H1 (cell line): ENCODE data around the gene TMBIM1. TPM values are rescaled to one million over a fixed set of nuclear protein-coding genes. Genes with fewer than 3 reads are reported as not detected.

Experiments
- CTCF ChIA-PET: fragments of 300-600 bp; sonication (Branson Sonifier 250); formaldehyde crosslinking; loops from one replicate; lab custom pipeline; 2021; ENCODE audit not compliant: partially characterized antibody; lab: Charles Lee
- POLR2A ChIA-PET: fragments of 300-600 bp; sonication (Branson Sonifier 250); formaldehyde crosslinking; loops from one replicate; lab custom pipeline; 2021; ENCODE audit warnings: inconsistent platforms; ENCODE audit not compliant: partially characterized antibody; lab: Charles Lee
- DNase-seq, 2 experiments: peaks; one replicate each; pipeline versions ENCODE4 v3.0.0 to v3.0.0-alpha.2; 2010 to 2022; ENCODE audit warnings: low spot score in 2 of 2, low read depth in 1 of 2, mixed read lengths in 1 of 2
- FAIRE-seq: peaks from 2 replicates; lab custom pipeline; 2011; peaks lifted over from hg19 to GRCh38; lab: Jason Lieb, UNC
- H2AFZ ChIP-seq: 2 replicates; pipeline ENCODE4 v1.8.1; 2012; ENCODE audit warnings: low read length, inconsistent platforms
- H2AK5ac ChIP-seq: 2 replicates; pipeline ENCODE4 v1.6.1; 2013; ENCODE audit warnings: low read depth, low read length
- H2BK120ac ChIP-seq: replicated peaks from 2 replicates; pipeline ENCODE3; 2013; ENCODE audit warnings: low read depth, low read length, inconsistent platforms
- H2BK12ac ChIP-seq: 2 replicates; pipeline ENCODE4 v1.6.1; 2013; ENCODE audit warnings: low read depth, low read length
- H2BK15ac ChIP-seq: 2 replicates; pipeline ENCODE4 v1.6.1; 2013; ENCODE audit warnings: low read length
- H2BK20ac ChIP-seq: 2 replicates; pipeline ENCODE4 v1.6.1; 2013; ENCODE audit warnings: low read length
- H2BK5ac ChIP-seq: 2 replicates; pipeline ENCODE4 v1.6.1; 2013; ENCODE audit warnings: low read depth, low read length
- H3K14ac ChIP-seq: 2 replicates; pipeline ENCODE4 v1.6.1; 2013; ENCODE audit warnings: inconsistent platforms; ENCODE audit not compliant: insufficient read length
- H3K18ac ChIP-seq: 2 replicates; pipeline ENCODE4 v1.6.1; 2013; ENCODE audit warnings: low read length; ENCODE audit errors: extremely low read depth
- H3K23ac ChIP-seq: 2 replicates; pipeline ENCODE4 v1.6.1; 2013; ENCODE audit warnings: inconsistent platforms; ENCODE audit not compliant: insufficient read length
- H3K23me2 ChIP-seq: 2 replicates; pipeline ENCODE4 v1.6.1; 2013; ENCODE audit warnings: low read depth, low read length
- H3K27ac ChIP-seq: 2 replicates; pipeline ENCODE4 v1.6.1; 2011; ENCODE audit warnings: low read depth, low read length, inconsistent platforms
- H3K27me3 ChIP-seq, 4 experiments: replicated peaks in 1 of 4; 1 replicate in 1 of 4; 2 replicates in 3 of 4; pipeline versions ENCODE4 v1.6.1 to v1.8.1; 2011 to 2013; ENCODE audit warnings: low read length in 3 of 4, mild to moderate bottlenecking in 3 of 4, inconsistent platforms in 2 of 4, mixed read lengths in 2 of 4, moderate library complexity in 1 of 4; ENCODE audit not compliant: control insufficient read depth in 3 of 4, insufficient read depth in 3 of 4; ENCODE audit errors: extremely low read depth in 1 of 4
- H3K36me3 ChIP-seq, 4 experiments: 2 replicates each; pipeline versions ENCODE4 v1.6.1 to v1.8.1; 2011 to 2013; ENCODE audit warnings: mild to moderate bottlenecking in 4 of 4, low read length in 3 of 4, moderate library complexity in 2 of 4, control low read depth in 1 of 4, inconsistent platforms in 1 of 4; ENCODE audit not compliant: insufficient read depth in 4 of 4, control insufficient read depth in 2 of 4
- H3K4ac ChIP-seq: replicated peaks from 2 replicates; pipeline ENCODE3; 2013; ENCODE audit warnings: low read length, low read depth, mixed read lengths, inconsistent platforms; ENCODE audit not compliant: insufficient read length
- H3K4me1 ChIP-seq, 4 experiments: replicated peaks in 1 of 4; 1 replicate in 1 of 4; 2 replicates in 3 of 4; pipeline versions ENCODE4 v1.6.1 to v1.8.1; 2011 to 2013; ENCODE audit warnings: low read length in 3 of 4, inconsistent platforms in 2 of 4, mixed read lengths in 1 of 4; ENCODE audit not compliant: insufficient read depth in 4 of 4, control insufficient read depth in 3 of 4
- H3K4me2 ChIP-seq, 2 experiments: 2 replicates each; pipeline versions ENCODE4 v1.6.1 to v1.8.1; 2011 to 2013; ENCODE audit warnings: low read depth in 2 of 2, low read length in 2 of 2, control low read depth in 1 of 2, inconsistent platforms in 1 of 2, mild to moderate bottlenecking in 1 of 2; ENCODE audit not compliant: insufficient read depth in 1 of 2
- H3K4me3 ChIP-seq, 4 experiments: fragments of 200-600, 300-600 bp in 1 of 4; sonication (generic), shearing (Covaris generic), sonication (Bioruptor Twin) in 1 of 4; 2 replicates each; pipeline versions ENCODE4 v1.5.1 to v1.8.1; 2011 to 2016; ENCODE audit warnings: low read length in 4 of 4, low read depth in 3 of 4, control low read depth in 2 of 4, inconsistent platforms in 2 of 4, mild to moderate bottlenecking in 2 of 4, mixed read lengths in 1 of 4, moderate library complexity in 1 of 4; ENCODE audit not compliant: insufficient read depth in 2 of 4; ENCODE audit errors: extremely low read depth in 1 of 4
- H3K56ac ChIP-seq: replicated peaks from 2 replicates; pipeline ENCODE3; 2013; ENCODE audit warnings: low read depth, mild to moderate bottlenecking, mixed read lengths, low read length, inconsistent platforms; ENCODE audit not compliant: insufficient read length
- H3K79me1 ChIP-seq: 2 replicates; pipeline ENCODE4 v1.6.1; 2013; ENCODE audit warnings: low read depth, low read length, control low read depth
- H3K79me2 ChIP-seq, 2 experiments: 2 replicates each; pipeline versions ENCODE4 v1.6.1 to v1.8.1; 2012 to 2013; ENCODE audit warnings: low read length in 2 of 2, mild to moderate bottlenecking in 2 of 2, inconsistent platforms in 1 of 2; ENCODE audit not compliant: insufficient read depth in 2 of 2, control insufficient read depth in 1 of 2
- H3K9ac ChIP-seq, 4 experiments: replicated peaks in 1 of 4; 1 replicate in 1 of 4; 2 replicates in 3 of 4; pipeline versions ENCODE4 v1.6.1 to v1.8.1; 2011 to 2013; ENCODE audit warnings: low read depth in 3 of 4, low read length in 3 of 4, control low read depth in 2 of 4, mild to moderate bottlenecking in 2 of 4, moderate library complexity in 2 of 4, inconsistent platforms in 1 of 4; ENCODE audit errors: extremely low read depth in 1 of 4
- H3K9me3 ChIP-seq, 2 experiments: 2 replicates each; pipeline versions ENCODE4 v1.6.1 to v1.8.1; 2012 to 2013; ENCODE audit warnings: mild to moderate bottlenecking in 2 of 2, moderate library complexity in 2 of 2, control low read depth in 1 of 2, inconsistent platforms in 1 of 2, low read depth in 1 of 2, low read length in 1 of 2, mixed read lengths in 1 of 2; ENCODE audit not compliant: insufficient read depth in 2 of 2
- H4K20me1 ChIP-seq, 2 experiments: replicated peaks in 1 of 2; 2 replicates each; pipeline versions ENCODE3 to v1.8.1; 2011 to 2013; ENCODE audit warnings: inconsistent platforms in 2 of 2, low read length in 2 of 2, mild to moderate bottlenecking in 1 of 2; ENCODE audit not compliant: insufficient read depth in 2 of 2, control insufficient read depth in 1 of 2
- H4K5ac ChIP-seq: 2 replicates; pipeline ENCODE4 v1.6.1; 2013; ENCODE audit warnings: low read length, low read depth, mixed read lengths, inconsistent platforms; ENCODE audit not compliant: insufficient read length
- H4K8ac ChIP-seq: 2 replicates; pipeline ENCODE4 v1.8.0; 2013; ENCODE audit warnings: mild to moderate bottlenecking, moderate library complexity, low read length, inconsistent platforms; ENCODE audit not compliant: insufficient read depth; ENCODE audit errors: extremely low read depth
- H4K91ac ChIP-seq: replicated peaks from 2 replicates; pipeline ENCODE3; 2013; ENCODE audit warnings: low read length, mixed read lengths, inconsistent platforms; ENCODE audit not compliant: insufficient read length
- BCL11A ChIP-seq, 2 experiments: IDR thresholded peaks; one replicate each; pipeline ENCODE4 v1.6.1; 2011; ENCODE audit warnings: low read depth in 2 of 2, low read length in 2 of 2, mild to moderate bottlenecking in 2 of 2
- CBX8 ChIP-seq: fragments of 300-800, 300-1000 bp; sonication (generic); IDR thresholded peaks from 2 replicates; pipeline ENCODE4 v1.7.1; 2016; ENCODE audit warnings: low read depth, low read length, borderline replicate concordance
- CHD1 ChIP-seq: IDR thresholded peaks from 2 replicates; pipeline ENCODE4 v1.6.1; 2012; ENCODE audit warnings: low read depth, low read length, improper control_type of control experiment
- KDM4A ChIP-seq: IDR thresholded peaks from one replicate; pipeline ENCODE4 v1.7.1; 2012; ENCODE audit warnings: low read depth, mild to moderate bottlenecking, moderate library complexity, low read length, inconsistent platforms; ENCODE audit not compliant: severe bottlenecking
- MAFK ChIP-seq: IDR thresholded peaks from 2 replicates; pipeline ENCODE4 v1.6.1; 2012; ENCODE audit warnings: low read depth, mild to moderate bottlenecking, improper control_type of control experiment, low read length
- SIRT6 ChIP-seq: IDR thresholded peaks from one replicate; pipeline ENCODE4 v1.7.1; 2012; ENCODE audit warnings: low read length, inconsistent platforms
- SUZ12 ChIP-seq: fragments of 200-600 bp; sonication (generic); IDR thresholded peaks from 2 replicates; pipeline ENCODE4 v1.6.1; 2012; ENCODE audit warnings: mild to moderate bottlenecking, inconsistent platforms, low read length, moderate library complexity, mixed read lengths
- TAF7 ChIP-seq: optimal IDR thresholded peaks from 2 replicates; pipeline ENCODE3; 2011; ENCODE audit warnings: low read depth, mild to moderate bottlenecking, inconsistent platforms, low read length, moderate library complexity, borderline replicate concordance
- TBP ChIP-seq: IDR thresholded peaks from 2 replicates; pipeline ENCODE4 v1.6.1; 2011; ENCODE audit warnings: low read depth, low read length, improper control_type of control experiment
- WGBS, 2 experiments: shearing (Covaris generic) in 1 of 2; methylation state at CpG; one replicate each; pipeline versions ENCODE4 v1.1.6 to v1.1.7; 2013 to 2015; ENCODE audit warnings: low lambda C conversion rate in 2 of 2, mixed read lengths in 2 of 2, inconsistent platforms in 1 of 2, low coverage in 1 of 2, missing lambda C conversion rate in 1 of 2; ENCODE audit not compliant: insufficient replicate concordance in 2 of 2, insufficient coverage in 1 of 2, insufficient read length in 1 of 2; ENCODE audit errors: extremely low coverage in 1 of 2, missing lambda C conversion rate in 1 of 2; 5-methylcytosine and 5-hydroxymethylcytosine counted together
- polyA plus RNA-seq, 7 experiments: library from polyadenylated mRNA; depleted of rRNA in 3 of 7; stranded (reverse) in 5 of 7; unstranded in 2 of 7; fragments of >200 nt in 5 of 7; fragments of 200-250 nt in 2 of 7; gene quantifications; 1 replicate in 5 of 7; 2 replicates in 1 of 7; 4 replicates in 1 of 7; pipeline versions ENCODE4 v1.2.1 to v1.2.3, GENCODE V29; 2011 to 2013; ENCODE audit warnings: missing spikeins in 2 of 7, mixed read lengths in 2 of 7
- total RNA-seq: library from RNA; stranded (reverse); fragmentation: NEBNext Ultra II Directional; extraction: Animal tissue kit (Norgen Biotek cat#: 25700); gene quantifications from 2 replicates; pipeline ENCODE4 v1.2.1, GENCODE V29; 2021
- TF ChIP-seq, protein P1 (sequence below), 3 experiments: IDR thresholded peaks; 1 replicate in 2 of 3; 2 replicates in 1 of 3; pipeline versions ENCODE4 v1.5.1 to v1.6.1; 2011; ENCODE audit warnings: low read length in 3 of 3, mild to moderate bottlenecking in 3 of 3, inconsistent platforms in 2 of 3, low read depth in 1 of 3, moderate library complexity in 1 of 3; ENCODE audit not compliant: insufficient read depth in 1 of 3; ENCODE audit errors: control extremely low read depth in 1 of 3

The TMBIM1 gene
- total and polyA plus RNA-seq, 2 of the 8 experiments (the other 6 are each of a cell fraction or from before 2014, with no cell fraction given) = 22.1 to 36.8 TPM

DNA sequence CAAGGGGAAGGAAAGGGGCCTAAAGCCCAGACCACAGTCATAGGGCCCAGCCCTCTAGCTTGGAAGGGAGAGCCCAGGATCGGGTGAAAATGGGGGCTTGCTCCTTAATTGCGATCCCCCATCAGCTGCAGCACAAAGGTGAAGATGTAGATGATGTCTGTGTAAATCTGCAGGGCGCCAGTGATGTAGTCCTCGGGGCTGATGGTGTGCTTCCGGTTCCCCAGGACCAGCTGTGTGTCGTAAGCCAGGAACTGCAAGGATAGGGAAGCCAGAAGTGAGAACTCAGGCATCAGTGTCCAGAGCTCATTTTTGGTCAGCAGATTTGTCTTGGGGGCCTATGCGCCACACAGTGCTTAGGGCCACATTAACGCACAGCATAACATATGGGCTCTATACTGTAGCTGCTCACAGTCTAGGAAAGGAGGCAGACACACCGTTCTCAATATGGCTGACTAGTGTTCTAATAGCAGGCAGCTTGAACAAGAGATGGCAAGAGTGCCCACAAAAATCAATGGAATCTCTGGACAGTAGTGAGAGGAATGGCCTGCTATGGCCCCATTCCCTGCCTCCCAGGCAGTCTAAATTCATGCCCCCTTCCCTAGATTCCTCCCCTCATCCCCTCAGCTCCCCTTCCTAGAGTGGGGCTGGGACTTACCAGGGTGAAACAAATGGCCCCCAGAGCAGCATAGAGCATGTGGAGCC, 16.8 kb downstream of the TMBIM1 start:
- Histone ChIP-seq H3K56ac (no peak overlapping the region), H3K4me3 (no peak overlapping the region), H3K27me3 (no peaks in the 10 kb centered on the region), H4K5ac (no peak overlapping the region), H2BK20ac (no peak overlapping the region), H2AK5ac (no peak overlapping the region), H4K91ac (no peak overlapping the region), H3K79me1 (peaks cover 5% of the 10 kb centered on the region; the same call in 1 of the 2 replicates), H2BK120ac (no peak overlapping the region), H3K4me2 (no peak overlapping the region), H3K4ac (no peak overlapping the region), H3K4me1 (peaks cover 0 to 4% (median 2%) of the 10 kb centered on the region in 4 experiments; a peak in 4 of 7 replicates), H3K27ac (no peak overlapping the region), H3K79me2 (peaks cover 0 to 3% of the 10 kb centered on the region in 2 experiments; a peak in 1 of 4 replicates), H4K8ac (no peak overlapping the region), H4K20me1 (peaks cover 0 to 15% of the 10 kb centered on the region in 2 experiments), H2BK12ac (no peak overlapping the region), H2AFZ (no peak overlapping the region), H3K14ac (no peak overlapping the region), H3K18ac (no peak overlapping the region), H3K9me3 (no peaks in the 10 kb centered on the region), H3K9ac (no peak overlapping the region), H2BK15ac (no peak overlapping the region), H3K36me3 (peaks cover 0 to 41% (median 9%) of the 10 kb centered on the region in 4 experiments; a peak in 6 of 8 replicates), H3K23me2 (peaks cover 6% of the 10 kb centered on the region; the same call in 1 of the 2 replicates), H3K23ac (no peak overlapping the region), H2BK5ac (no peak overlapping the region)
- FAIRE-seq (no peak), DNase-seq (no peak)
- WGBS, 2 experiments = 85% methylated on average over 9 of the region's 9 CpGs; no CpG with 5 or more reads in 1 of the 2 experiments
- CTCF ChIA-PET = interaction anchor here (0.6 to 8.2 kb wide), 17 partner anchors 9 to 1596 kb away, joined by 3 to 131 read pairs (median 4); partner anchors contain the start of genes CATIP, GPBAR1 and TMBIM1
- TF ChIP-seq BCL11A (IDR thresholded peaks at IDR 0.05; ENCODE audit: low read depth in 2 of 2, low read length in 2 of 2) = no peak
- TF ChIP-seq TAF7 = no peak
- no peak for TF ChIP-seq MAFK
- no peak for TF ChIP-seq SIRT6
- no peak for TF ChIP-seq CBX8
- TF ChIP-seq, protein P1, sequence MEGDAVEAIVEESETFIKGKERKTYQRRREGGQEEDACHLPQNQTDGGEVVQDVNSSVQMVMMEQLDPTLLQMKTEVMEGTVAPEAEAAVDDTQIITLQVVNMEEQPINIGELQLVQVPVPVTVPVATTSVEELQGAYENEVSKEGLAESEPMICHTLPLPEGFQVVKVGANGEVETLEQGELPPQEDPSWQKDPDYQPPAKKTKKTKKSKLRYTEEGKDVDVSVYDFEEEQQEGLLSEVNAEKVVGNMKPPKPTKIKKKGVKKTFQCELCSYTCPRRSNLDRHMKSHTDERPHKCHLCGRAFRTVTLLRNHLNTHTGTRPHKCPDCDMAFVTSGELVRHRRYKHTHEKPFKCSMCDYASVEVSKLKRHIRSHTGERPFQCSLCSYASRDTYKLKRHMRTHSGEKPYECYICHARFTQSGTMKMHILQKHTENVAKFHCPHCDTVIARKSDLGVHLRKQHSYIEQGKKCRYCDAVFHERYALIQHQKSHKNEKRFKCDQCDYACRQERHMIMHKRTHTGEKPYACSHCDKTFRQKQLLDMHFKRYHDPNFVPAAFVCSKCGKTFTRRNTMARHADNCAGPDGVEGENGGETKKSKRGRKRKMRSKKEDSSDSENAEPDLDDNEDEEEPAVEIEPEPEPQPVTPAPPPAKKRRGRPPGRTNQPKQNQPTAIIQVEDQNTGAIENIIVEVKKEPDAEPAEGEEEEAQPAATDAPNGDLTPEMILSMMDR (IDR thresholded peaks at IDR 0.05; ENCODE audit: control extremely low read depth in 1 of 3, insufficient read depth in 1 of 3, low read depth in 1 of 3, low read length in 3 of 3) = no peak
- no peak for TF ChIP-seq KDM4A
- TF ChIP-seq CHD1 = no peak
- no peak for TF ChIP-seq TBP
- TF ChIP-seq SUZ12 = no peak
- POLR2A ChIA-PET = interaction anchor here (0.7 to 2.6 kb wide), 5 partner anchors 11 to 105 kb away, joined by 3 to 22 read pairs (median 4); partner anchors contain the start of gene GPBAR1
